ENCODE measurements around the gene PPP3CA.

DNA sequence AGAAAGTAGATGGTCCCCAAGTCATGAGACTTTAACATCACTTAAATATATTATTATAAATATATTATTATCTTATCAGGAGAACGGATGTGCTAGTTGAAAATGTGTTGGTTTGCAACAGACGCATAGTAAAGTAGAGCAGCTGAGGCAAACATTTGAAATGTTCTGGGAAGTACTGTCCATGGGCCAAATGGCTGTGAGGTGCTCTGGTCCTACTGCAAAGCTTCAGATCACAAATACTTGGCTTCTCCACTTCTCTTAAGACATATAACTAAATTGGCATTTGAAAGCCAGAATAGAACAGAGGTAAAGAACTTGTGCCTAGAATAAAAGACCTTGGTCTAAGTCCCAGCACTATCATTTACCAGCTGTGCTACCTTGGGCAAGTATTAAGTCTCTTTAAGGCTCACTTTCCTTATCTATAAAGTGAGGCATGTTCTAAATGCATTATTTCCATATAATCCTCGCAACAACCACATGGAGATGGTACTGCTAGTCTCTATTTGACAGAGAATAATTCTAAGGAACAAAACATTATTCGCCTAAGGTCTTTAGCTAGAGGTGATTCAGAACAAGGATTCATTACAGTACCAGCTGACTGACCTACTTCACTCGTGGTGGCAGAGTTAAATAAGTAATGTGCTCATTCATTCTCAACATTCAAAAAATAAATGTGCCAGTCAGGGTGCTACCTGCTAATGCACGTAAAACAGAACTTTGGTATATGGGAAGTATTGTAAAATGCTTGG is 297.1 kb downstream of the PPP3CA start:
- TF ChIP-seq, protein P1, sequence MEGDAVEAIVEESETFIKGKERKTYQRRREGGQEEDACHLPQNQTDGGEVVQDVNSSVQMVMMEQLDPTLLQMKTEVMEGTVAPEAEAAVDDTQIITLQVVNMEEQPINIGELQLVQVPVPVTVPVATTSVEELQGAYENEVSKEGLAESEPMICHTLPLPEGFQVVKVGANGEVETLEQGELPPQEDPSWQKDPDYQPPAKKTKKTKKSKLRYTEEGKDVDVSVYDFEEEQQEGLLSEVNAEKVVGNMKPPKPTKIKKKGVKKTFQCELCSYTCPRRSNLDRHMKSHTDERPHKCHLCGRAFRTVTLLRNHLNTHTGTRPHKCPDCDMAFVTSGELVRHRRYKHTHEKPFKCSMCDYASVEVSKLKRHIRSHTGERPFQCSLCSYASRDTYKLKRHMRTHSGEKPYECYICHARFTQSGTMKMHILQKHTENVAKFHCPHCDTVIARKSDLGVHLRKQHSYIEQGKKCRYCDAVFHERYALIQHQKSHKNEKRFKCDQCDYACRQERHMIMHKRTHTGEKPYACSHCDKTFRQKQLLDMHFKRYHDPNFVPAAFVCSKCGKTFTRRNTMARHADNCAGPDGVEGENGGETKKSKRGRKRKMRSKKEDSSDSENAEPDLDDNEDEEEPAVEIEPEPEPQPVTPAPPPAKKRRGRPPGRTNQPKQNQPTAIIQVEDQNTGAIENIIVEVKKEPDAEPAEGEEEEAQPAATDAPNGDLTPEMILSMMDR (IDR thresholded peaks at IDR 0.05): no peak
- TF ChIP-seq POLR2A (IDR thresholded peaks at IDR 0.05): no peak
- no peak for TF ChIP-seq POLR2AphosphoS5 (IDR thresholded peaks at IDR 0.05)
